Measurements from ENCODE around the gene EGFLAM. TPM values are rescaled to one million over a fixed set of nuclear protein-coding genes. Genes with fewer than 3 reads are reported as not detected.

The EGFLAM gene
- total RNA-seq, 1 donor from 2014 or later, result not detected

GRCh38 chr5:38382898-38383297 lies 124.5 kb downstream of the EGFLAM start:
- Mint-ChIP-seq H3K27ac (ENCODE audit: unreplicated experiment) (no peak overlapping the region), H3K27me3 (ENCODE audit: unreplicated experiment) (peaks cover 17% of the 10 kb centered on the region), H3K4me3 (ENCODE audit: unreplicated experiment) (no peak overlapping the region), H3K36me3 (ENCODE audit: unreplicated experiment) (no peaks in the 10 kb centered on the region), H3K4me1 (ENCODE audit: unreplicated experiment) (peaks cover 18% of the 10 kb centered on the region), H3K9me3 (ENCODE audit: unreplicated experiment) (no peaks in the 10 kb centered on the region)
- peak; percentile 86 for DNase-seq (ENCODE audit: extremely low spot score, unreplicated experiment)
- peak; percentile 91 for TF ChIP-seq CTCF (IDR thresholded peaks at IDR 0.05)

GRCh38 chr5:38383701-38384100 lies 125.3 kb downstream of the EGFLAM start:
- H3K27me3 Mint-ChIP-seq (ENCODE audit: unreplicated experiment), result peaks cover 14% of the 10 kb centered on the region
- no peak for TF ChIP-seq CTCF (IDR thresholded peaks at IDR 0.05)
- no peak overlapping the region for H3K27ac Mint-ChIP-seq (ENCODE audit: unreplicated experiment)
- H3K4me1 Mint-ChIP-seq (ENCODE audit: unreplicated experiment), result peaks cover 18% of the 10 kb centered on the region
- no peak overlapping the region for H3K4me3 Mint-ChIP-seq (ENCODE audit: unreplicated experiment)
- H3K9me3 Mint-ChIP-seq (ENCODE audit: unreplicated experiment), result no peaks in the 10 kb centered on the region
- H3K36me3 Mint-ChIP-seq (ENCODE audit: unreplicated experiment), result no peaks in the 10 kb centered on the region
- no peak for DNase-seq (ENCODE audit: extremely low spot score, unreplicated experiment)

- no peaks in the 10 kb centered on the region for H3K36me3 Mint-ChIP-seq (ENCODE audit: unreplicated experiment)
- no peaks in the 10 kb centered on the region for H3K9me3 Mint-ChIP-seq (ENCODE audit: unreplicated experiment)
- no peak overlapping the region for H3K4me3 Mint-ChIP-seq (ENCODE audit: unreplicated experiment)
- H3K27ac Mint-ChIP-seq (ENCODE audit: unreplicated experiment), result no peak overlapping the region
- no peak for TF ChIP-seq CTCF (IDR thresholded peaks at IDR 0.05)
- peaks cover 11% of the 10 kb centered on the region for H3K4me1 Mint-ChIP-seq (ENCODE audit: unreplicated experiment)
- no peak for DNase-seq (ENCODE audit: extremely low spot score, unreplicated experiment)
- peaks cover 14% of the 10 kb centered on the region for H3K27me3 Mint-ChIP-seq (ENCODE audit: unreplicated experiment)
These were observed 126.0 kb downstream of the EGFLAM start for GRCh38 chr5:38384396-38384795.

- H3K36me3 Mint-ChIP-seq (ENCODE audit: unreplicated experiment), result no peaks in the 10 kb centered on the region
- TF ChIP-seq CTCF (IDR thresholded peaks at IDR 0.05), result no peak
- peaks cover 2% of the 10 kb centered on the region for H3K4me1 Mint-ChIP-seq (ENCODE audit: unreplicated experiment)
- H3K27ac Mint-ChIP-seq (ENCODE audit: unreplicated experiment), result no peak overlapping the region
- peaks cover 3% of the 10 kb centered on the region for H3K9me3 Mint-ChIP-seq (ENCODE audit: unreplicated experiment)
- H3K4me3 Mint-ChIP-seq (ENCODE audit: unreplicated experiment), result no peak overlapping the region
- peaks cover 27% of the 10 kb centered on the region for H3K27me3 Mint-ChIP-seq (ENCODE audit: unreplicated experiment)
- DNase-seq (ENCODE audit: extremely low spot score, unreplicated experiment), result no peak
These were observed 128.8 kb downstream of the EGFLAM start for GRCh38 chr5:38387161-38387560.

- no peak overlapping the region for H3K4me3 Mint-ChIP-seq (ENCODE audit: unreplicated experiment)
- no peaks in the 10 kb centered on the region for H3K36me3 Mint-ChIP-seq (ENCODE audit: unreplicated experiment)
- DNase-seq (ENCODE audit: extremely low spot score, unreplicated experiment), result no peak
- peaks cover 29% of the 10 kb centered on the region for H3K27me3 Mint-ChIP-seq (ENCODE audit: unreplicated experiment)
- TF ChIP-seq CTCF (IDR thresholded peaks at IDR 0.05), result no peak
- H3K9me3 Mint-ChIP-seq (ENCODE audit: unreplicated experiment), result peaks cover 3% of the 10 kb centered on the region
- no peaks in the 10 kb centered on the region for H3K4me1 Mint-ChIP-seq (ENCODE audit: unreplicated experiment)
- H3K27ac Mint-ChIP-seq (ENCODE audit: unreplicated experiment), result no peak overlapping the region
These were observed 135.3 kb downstream of the EGFLAM start for GRCh38 chr5:38393636-38394035.

Measured in osteocyte (in vitro differentiated cells).